GM18909 (cell line): ENCODE data around the gene MYO10.
A peak's percentile ranks its signal among the peaks of the same experiment; 100 is the strongest.

Experiments used
- ATAC-seq: cut with Tn5 transposase; IDR thresholded peaks from one replicate; pipeline ENCODE4 v1.9.1; 2021; ENCODE audit warnings: mild to moderate bottlenecking; ENCODE audit not compliant: unreplicated experiment, poor library complexity

MYO10 gene

GRCh38 chr5:16693879-16694278 lies 242.2 kb downstream of the MYO10 start:
- ATAC-seq = no peak

- ATAC-seq = no peak
Observed at GRCh38 chr5:16691731-16692130, 244.4 kb downstream of the MYO10 start.

- ATAC-seq = peak; percentile 80
Observed at GRCh38 chr5:16690243-16690852, 245.7 kb downstream of the MYO10 start.

DNA sequence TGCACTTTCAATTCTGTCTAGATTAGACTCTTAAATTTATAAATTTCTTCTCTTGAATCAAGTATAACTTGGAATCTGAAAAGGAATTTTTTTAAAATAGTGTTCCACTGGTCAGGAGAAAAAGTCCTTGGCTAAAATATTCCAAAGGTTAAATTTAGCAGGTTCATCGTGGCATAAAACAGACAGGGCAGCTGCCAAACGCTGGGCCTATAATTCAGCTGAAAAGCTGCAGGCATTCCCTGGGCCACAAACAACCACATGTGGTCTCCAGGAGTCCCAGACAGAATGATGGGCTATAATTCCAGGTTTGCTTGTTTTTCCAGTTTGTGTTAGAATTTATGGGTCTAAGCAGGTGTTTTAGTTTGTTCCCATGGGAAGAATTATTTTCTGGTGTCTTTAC lies 248.2 kb downstream of the MYO10 start:
- no peak for ATAC-seq

DNA sequence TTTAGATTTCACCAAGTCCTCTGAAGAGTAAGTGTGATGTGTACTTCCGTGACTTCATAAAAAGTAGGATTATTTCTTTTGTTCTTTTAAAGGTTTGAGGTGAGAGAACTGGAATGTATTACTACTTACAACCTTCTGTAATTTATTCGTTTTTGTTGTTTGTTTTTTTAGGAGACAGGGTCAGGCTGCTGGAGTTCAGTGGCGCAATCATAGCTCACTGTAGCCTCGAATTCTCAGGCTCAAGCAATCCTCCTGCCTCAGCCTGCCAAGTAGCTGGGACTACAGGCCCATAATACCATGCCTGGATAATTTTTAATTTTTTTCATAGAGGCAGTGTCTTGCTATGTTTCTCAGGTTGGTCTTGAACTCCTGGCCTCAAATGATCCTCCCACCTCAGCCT lies 251.0 kb downstream of the MYO10 start:
- no peak for ATAC-seq

GRCh38 chr5:16681876-16682275 lies 254.2 kb downstream of the MYO10 start:
- no peak for ATAC-seq

- ATAC-seq = no peak
Observed at GRCh38 chr5:16679863-16680262, 256.2 kb downstream of the MYO10 start.

DNA sequence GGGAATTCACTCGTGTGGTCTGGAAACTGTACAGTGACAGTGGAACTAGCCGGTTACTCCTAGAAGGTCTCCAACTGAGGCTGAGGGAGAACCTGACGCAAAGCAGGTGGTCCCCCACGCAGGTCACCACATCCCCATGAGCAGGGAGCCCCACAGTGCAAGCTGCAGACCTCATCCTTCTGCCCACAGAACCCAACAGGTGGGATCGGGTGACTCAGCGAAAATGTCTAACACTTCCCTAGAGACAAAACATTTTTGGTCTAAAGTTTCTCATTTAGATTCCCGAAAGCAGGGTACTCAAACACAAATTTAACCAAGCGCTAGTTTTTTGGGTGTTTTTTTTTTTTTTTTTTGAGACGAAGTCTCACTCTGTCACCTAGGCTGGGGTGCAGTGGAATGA lies 256.9 kb downstream of the MYO10 start:
- no peak for ATAC-seq

GRCh38 chr5:16675806-16676205 lies 260.3 kb downstream of the MYO10 start:
- no peak for ATAC-seq

DNA sequence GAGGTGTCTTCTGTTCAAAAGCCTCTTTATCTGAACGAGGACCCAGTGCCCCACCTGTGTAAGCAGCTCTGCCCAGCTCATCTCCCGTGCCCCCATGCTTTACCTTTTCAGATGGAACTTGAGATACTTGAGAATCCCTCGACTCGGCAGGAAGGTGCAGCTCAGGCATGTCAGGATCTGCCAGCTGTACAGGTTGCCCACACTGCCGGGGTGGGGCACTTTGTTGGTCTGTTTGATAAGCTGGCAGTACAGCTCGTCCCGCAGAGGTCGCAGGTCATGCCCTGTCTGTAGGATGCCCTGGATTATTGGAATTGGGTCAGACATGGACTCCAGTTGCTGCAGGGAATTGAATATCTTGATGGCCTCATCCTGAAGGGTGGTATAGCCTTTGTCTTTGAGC lies 261.3 kb downstream of the MYO10 start:
- no peak for ATAC-seq

DNA sequence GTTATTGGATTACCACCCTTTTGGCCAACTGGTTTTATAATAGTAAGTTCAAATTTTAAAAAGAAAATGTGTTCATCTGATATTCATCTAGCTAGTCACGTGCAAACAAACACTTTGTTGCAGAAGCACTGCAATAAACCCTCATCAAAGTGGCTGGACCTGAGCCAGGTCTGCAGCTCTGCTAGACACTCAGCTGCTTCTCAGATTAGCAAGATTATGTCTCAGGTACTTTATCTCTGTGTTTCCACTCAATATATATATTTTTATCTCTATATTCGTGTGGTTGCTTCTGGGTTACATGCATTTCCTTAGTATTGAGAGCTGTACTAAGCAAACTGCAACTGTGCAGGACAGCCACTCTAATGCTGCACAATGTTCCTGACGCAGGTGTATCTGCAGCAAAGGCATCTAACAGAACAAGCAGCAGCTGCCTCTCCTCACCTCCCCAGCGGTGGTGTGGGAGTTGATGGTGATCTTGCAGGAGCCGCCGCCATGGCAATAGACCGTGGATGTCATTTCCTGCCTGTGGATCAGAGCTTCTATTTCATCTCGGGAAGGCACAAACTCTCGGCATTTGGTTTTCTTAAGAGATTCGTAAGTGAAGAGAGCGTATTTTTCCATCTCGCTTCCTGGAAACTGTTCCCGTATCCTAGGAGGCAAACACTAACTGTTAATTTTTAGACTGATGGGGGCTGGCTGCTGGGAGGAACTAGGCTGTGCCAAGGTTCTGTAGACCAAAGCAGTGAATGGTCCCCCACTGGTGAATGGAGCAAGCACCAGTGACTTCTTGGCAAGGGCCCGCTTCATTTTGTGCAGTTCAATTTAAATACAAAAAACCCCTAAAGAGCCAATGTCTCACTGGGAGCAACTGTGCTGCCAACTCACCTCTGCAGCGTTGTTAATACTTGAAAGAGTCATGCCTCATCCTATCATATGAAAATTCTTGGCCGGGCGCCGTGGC lies 262.6 kb downstream of the MYO10 start:
- ATAC-seq = no peak

DNA sequence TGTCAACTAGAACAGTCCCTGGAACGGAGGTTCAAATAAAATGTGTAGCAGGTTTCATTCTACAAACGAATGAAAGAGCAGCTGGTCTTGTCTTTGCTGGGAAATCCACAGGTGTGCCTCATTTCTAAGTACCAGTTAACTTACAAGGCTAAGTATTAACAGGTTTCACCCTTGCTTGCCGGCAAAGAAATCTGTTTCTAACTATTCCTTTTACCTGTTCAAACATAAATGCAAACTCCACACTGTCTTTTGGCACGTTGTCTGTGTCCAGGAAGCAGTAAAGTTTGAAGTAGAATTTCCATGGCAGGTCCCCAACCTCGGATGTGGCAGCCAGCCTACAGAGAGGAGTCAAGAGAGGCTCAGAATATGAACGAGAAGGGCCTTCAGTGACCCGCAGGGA lies 264.9 kb downstream of the MYO10 start:
- no peak for ATAC-seq

DNA sequence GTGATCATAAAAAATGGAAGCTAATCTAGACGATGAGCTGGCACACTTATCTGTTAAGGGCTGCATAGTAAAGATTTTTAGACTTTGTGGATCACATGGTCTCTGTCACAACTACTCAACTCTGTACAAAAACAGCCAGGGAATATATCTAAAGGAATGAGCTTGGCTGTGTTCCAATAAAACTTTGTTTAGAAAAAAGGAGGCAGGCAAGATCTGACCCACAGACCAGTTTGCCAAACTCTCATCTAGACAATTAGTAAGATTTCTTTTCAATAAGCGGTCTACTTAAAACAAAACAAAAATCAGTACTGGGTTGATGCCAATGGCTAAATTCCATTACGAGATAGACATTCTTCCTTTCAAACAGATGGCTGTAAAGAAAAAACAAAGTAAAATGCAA lies 266.3 kb downstream of the MYO10 start:
- no peak for ATAC-seq

DNA sequence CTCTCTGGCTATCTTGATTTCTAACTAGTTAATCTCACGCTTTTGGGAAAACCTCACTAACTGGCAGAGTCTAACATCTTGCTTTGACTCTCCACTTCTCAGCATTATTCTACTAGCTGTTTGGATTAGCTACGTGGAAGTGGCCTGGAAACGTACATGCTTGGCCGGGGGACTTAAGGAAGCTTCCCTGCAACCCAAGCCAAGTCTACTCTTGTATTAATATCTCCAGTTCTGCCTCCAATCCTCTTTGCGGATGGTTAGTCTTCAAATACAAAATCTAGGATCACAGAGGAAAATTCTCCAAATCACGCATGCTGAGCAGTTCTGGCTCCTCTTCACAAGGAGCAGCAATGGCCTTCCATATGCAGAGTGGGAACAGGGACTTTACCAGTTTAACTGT lies 267.5 kb downstream of the MYO10 start:
- ATAC-seq = no peak

- no peak for ATAC-seq
Observed at GRCh38 chr5:16668194-16668593, 267.9 kb downstream of the MYO10 start.

DNA sequence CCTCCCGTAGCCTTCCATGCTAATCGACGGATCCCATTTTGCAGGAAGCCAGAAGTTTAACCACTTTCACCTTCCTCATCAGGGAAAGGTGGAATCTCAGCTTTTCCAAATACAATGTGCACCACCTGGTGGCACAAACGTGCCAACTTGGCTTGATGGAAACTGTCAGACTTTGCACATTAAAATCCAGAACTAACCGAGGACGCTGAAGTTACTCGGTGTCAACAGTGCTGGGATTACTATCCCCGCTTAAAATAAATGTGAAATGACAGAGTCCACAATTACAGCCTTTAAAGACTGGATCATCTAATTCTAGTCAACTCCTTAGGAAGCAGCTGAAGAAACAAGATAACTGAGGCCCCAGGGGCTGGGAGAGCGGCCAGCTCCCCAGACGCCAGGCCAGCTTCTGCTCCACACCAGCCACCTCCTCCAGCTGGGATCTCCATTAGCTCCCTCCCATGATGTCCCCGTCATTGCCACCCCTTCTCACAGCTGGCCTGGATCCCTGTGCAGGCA lies 269.1 kb downstream of the MYO10 start:
- no peak for ATAC-seq

GRCh38 chr5:16666130-16666882 lies 269.8 kb downstream of the MYO10 start:
- ATAC-seq = no peak

- no peak for ATAC-seq
Observed at GRCh38 chr5:16665601-16666000, 270.5 kb downstream of the MYO10 start.

DNA sequence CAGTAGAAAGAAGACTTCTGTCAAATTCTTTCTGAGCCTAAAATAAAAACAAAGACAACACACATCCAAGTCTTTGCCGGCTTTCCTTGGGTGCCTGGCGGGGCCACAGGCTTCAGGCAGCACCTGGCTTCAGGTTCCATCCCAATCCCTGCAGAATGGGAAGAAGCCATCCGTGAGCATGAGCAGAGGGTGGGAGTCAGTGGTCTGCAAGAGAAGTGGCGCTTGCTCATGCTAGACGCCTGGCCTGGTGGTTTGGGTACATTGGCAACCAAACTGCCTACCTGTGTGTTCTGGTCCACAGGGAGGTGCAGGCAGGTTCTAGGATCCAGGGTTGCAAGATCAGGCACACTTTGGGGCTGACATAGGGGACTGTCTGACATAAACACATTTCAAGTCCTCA lies 271.7 kb downstream of the MYO10 start:
- no peak for ATAC-seq

DNA sequence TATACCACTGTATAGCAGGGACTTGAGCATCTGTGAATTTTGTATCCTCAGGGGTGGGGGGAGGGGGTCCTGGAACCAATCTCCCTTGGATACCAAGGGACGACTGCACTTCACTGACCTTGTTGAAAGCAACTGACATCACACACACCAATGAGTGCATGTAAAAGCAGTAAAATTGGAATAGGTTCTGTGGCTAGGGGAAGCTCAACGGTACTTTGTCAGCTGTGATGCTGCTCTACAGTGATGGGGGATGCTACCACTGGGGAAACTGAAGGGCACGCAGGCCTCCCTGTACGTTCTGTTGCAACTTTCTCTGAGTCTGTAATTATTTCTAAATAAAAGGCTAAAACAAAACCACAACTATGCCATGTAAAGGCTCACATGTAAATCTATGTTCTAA lies 272.2 kb downstream of the MYO10 start:
- no peak for ATAC-seq

GRCh38 chr5:16661713-16662112 lies 274.4 kb downstream of the MYO10 start:
- ATAC-seq = no peak
